ENCODE results near the gene KRT80. TPM values are rescaled to one million over a fixed set of nuclear protein-coding genes. Genes with fewer than 3 reads are reported as not detected.
A peak's percentile ranks its signal among the peaks of the same experiment; 100 is the strongest.

Gene KRT80
- total RNA-seq, 1 experiment from 2014 or later: 51.5 TPM

GRCh38 chr12:52178443-52178842 is 13.4 kb downstream of the KRT80 start:
- intact Hi-C loops (cut with micrococcal nuclease; ENCODE audit: unreplicated experiment): no loop called here
- Histone ChIP-seq H3K4me1 (ENCODE audit: control insufficient read depth, insufficient read depth, low read length) (peaks cover 41% of the 10 kb centered on the region), H3K27ac (ENCODE audit: low read length) (no peak overlapping the region), H3K9me3 (ENCODE audit: control insufficient read depth, insufficient read depth, low read depth, low read length) (no peaks in the 10 kb centered on the region), H3K27me3 (ENCODE audit: control insufficient read depth, insufficient read depth, low read length) (no peaks in the 10 kb centered on the region), H3K36me3 (ENCODE audit: control insufficient read depth, insufficient read depth, low read length) (no peaks in the 10 kb centered on the region), H3K4me3 (ENCODE audit: low read depth in 2 of 2, low read length in 2 of 2) (no peak overlapping the region)
- ChIA-PET POLR2A (no interaction called here), CTCF (no interaction called here)
- DNase-seq (ENCODE audit: low read depth, low spot score) (no peak), ATAC-seq (no peak)
- TF ChIP-seq REST (IDR thresholded peaks at IDR 0.05; ENCODE audit: insufficient read depth in 1 of 2, low read depth in 2 of 2, low read length in 1 of 2): no peak
- TF ChIP-seq, protein P1, sequence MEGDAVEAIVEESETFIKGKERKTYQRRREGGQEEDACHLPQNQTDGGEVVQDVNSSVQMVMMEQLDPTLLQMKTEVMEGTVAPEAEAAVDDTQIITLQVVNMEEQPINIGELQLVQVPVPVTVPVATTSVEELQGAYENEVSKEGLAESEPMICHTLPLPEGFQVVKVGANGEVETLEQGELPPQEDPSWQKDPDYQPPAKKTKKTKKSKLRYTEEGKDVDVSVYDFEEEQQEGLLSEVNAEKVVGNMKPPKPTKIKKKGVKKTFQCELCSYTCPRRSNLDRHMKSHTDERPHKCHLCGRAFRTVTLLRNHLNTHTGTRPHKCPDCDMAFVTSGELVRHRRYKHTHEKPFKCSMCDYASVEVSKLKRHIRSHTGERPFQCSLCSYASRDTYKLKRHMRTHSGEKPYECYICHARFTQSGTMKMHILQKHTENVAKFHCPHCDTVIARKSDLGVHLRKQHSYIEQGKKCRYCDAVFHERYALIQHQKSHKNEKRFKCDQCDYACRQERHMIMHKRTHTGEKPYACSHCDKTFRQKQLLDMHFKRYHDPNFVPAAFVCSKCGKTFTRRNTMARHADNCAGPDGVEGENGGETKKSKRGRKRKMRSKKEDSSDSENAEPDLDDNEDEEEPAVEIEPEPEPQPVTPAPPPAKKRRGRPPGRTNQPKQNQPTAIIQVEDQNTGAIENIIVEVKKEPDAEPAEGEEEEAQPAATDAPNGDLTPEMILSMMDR (IDR thresholded peaks at IDR 0.05): no peak
- TF ChIP-seq SIN3A (IDR thresholded peaks at IDR 0.05; ENCODE audit: borderline replicate concordance, insufficient read depth, low read depth, low read length): no peak
- TF ChIP-seq TCF7L2 (IDR thresholded peaks at IDR 0.05; ENCODE audit: low read depth, low read length): no peak
- no peak for TF ChIP-seq POLR2AphosphoS5 (IDR thresholded peaks at IDR 0.05; ENCODE audit: low read depth, low read length)
- in situ Hi-C loops (cut with HindIII; ENCODE audit: low pct_unique_long_range_greater_than_20kb, low sequenced_read_pairs): no loop called here
- BruUV-seq (replicated peaks): no TSS peak

DNA sequence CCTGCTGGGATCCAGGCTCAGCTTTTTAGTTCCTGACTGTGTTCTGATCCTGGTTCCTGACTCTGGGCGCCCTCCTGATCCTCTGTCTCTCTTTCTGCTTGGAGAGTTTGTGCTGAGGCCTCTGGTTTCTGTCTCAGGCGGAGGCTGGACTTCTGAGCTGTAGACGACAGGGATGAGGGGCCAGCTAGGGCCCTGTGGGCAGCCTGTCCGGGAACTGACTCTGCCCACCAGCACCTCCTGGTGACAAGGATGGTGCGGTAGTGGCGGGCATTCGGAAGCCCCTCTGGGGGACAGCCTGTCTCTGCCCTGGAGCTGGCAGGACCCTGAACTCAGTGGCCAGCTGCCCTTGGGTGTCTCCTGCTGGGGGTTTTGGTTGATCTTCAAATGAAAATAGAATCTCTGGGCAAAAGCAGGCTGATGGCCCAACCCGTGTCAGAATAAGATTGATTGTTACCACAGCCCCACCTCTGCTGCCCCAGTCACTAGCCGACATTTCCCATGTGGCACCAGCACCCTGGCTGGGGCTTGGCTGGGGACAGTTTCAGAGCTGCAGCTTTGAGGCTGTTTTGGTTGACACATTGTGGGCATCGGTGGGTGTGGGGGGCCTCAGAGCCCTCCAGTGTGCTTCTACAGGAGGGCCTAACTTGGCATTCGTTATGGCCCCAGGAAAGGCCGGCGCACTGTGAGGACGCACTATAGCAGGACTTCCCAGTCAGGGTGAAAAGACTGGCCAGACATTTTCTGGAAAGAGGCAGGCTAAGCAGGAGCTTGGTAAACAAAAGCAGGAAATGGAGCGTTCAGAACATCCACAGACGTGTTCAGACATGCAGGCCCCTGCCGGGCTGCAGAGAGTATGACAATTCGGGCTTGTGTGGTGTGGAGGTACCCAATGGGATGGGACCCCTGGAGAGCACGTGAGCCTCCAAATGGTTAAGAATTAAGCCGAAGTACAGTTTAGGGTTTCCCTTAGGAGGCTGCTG is 16.2 kb downstream of the KRT80 start:
- Histone ChIP-seq H3K4me3 (ENCODE audit: low read depth in 2 of 2, low read length in 2 of 2) (no peak overlapping the region), H3K27me3 (ENCODE audit: control insufficient read depth, insufficient read depth, low read length) (no peaks in the 10 kb centered on the region), H3K27ac (ENCODE audit: low read length) (peak overlapping the region; percentile 61), H3K36me3 (ENCODE audit: control insufficient read depth, insufficient read depth, low read length) (no peaks in the 10 kb centered on the region), H3K4me1 (ENCODE audit: control insufficient read depth, insufficient read depth, low read length) (peaks cover 27% of the 10 kb centered on the region), H3K9me3 (ENCODE audit: control insufficient read depth, insufficient read depth, low read depth, low read length) (no peaks in the 10 kb centered on the region)
- intact Hi-C loops (cut with micrococcal nuclease; ENCODE audit: unreplicated experiment) (no loop called here), in situ Hi-C loops (cut with HindIII; ENCODE audit: low pct_unique_long_range_greater_than_20kb, low sequenced_read_pairs) (no loop called here)
- ChIA-PET CTCF (interaction anchor here (1.1 kb wide), 1 partner anchor 35 kb away, joined by 4 read pairs; no protein-coding TSS in a partner anchor), POLR2A (interaction anchor here (1.3 kb wide), 1 partner anchor 117 kb away, joined by 8 read pairs; no protein-coding TSS in a partner anchor)
- ATAC-seq: 0 out of 2 replicates have a peak, but pooled peaks have one; percentile 18
- no TSS peak for BruUV-seq (replicated peaks)
- TF ChIP-seq, protein P1 (IDR thresholded peaks at IDR 0.05): no peak
- TF ChIP-seq TCF7L2 (IDR thresholded peaks at IDR 0.05; ENCODE audit: low read depth, low read length): no peak
- no peak for TF ChIP-seq SIN3A (IDR thresholded peaks at IDR 0.05; ENCODE audit: borderline replicate concordance, insufficient read depth, low read depth, low read length)
- no peak for TF ChIP-seq REST (IDR thresholded peaks at IDR 0.05; ENCODE audit: insufficient read depth in 1 of 2, low read depth in 2 of 2, low read length in 1 of 2)
- TF ChIP-seq POLR2AphosphoS5 (IDR thresholded peaks at IDR 0.05; ENCODE audit: low read depth, low read length): no peak
- DNase-seq (ENCODE audit: low read depth, low spot score): no peak

Measured in Panc1 (cell line).